LNCAP (cell line): Measurements from ENCODE around the gene RNF144A.

Experiments used
- TF ChIP-seq, protein P1 (sequence below): fragments of 450-650 bp; IDR thresholded peaks from 2 replicates; pipeline ENCODE4 v1.5.1; 2017; ENCODE audit warnings: mild to moderate bottlenecking

RNF144A gene

DNA sequence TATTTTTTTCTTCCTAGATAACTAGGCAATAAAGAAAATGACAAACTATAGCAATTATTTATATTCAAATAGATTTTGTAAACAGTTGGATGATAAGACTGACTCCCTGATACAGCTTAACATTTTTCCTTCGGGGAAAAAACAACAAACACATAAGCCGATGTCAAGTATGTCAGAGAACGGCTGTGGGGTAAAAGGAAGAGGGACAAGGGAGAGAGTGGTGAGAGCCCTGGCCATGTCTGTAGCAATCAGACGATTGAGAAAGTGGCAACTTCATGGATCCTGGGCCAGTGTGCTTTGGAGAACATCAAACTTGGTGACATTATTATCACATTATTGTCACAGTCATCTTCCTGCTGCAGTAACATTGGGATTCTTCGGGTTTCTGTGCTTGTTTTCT is 65.2 kb downstream of the RNF144A start:
- TF ChIP-seq, protein P1, sequence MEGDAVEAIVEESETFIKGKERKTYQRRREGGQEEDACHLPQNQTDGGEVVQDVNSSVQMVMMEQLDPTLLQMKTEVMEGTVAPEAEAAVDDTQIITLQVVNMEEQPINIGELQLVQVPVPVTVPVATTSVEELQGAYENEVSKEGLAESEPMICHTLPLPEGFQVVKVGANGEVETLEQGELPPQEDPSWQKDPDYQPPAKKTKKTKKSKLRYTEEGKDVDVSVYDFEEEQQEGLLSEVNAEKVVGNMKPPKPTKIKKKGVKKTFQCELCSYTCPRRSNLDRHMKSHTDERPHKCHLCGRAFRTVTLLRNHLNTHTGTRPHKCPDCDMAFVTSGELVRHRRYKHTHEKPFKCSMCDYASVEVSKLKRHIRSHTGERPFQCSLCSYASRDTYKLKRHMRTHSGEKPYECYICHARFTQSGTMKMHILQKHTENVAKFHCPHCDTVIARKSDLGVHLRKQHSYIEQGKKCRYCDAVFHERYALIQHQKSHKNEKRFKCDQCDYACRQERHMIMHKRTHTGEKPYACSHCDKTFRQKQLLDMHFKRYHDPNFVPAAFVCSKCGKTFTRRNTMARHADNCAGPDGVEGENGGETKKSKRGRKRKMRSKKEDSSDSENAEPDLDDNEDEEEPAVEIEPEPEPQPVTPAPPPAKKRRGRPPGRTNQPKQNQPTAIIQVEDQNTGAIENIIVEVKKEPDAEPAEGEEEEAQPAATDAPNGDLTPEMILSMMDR, result no peak

DNA sequence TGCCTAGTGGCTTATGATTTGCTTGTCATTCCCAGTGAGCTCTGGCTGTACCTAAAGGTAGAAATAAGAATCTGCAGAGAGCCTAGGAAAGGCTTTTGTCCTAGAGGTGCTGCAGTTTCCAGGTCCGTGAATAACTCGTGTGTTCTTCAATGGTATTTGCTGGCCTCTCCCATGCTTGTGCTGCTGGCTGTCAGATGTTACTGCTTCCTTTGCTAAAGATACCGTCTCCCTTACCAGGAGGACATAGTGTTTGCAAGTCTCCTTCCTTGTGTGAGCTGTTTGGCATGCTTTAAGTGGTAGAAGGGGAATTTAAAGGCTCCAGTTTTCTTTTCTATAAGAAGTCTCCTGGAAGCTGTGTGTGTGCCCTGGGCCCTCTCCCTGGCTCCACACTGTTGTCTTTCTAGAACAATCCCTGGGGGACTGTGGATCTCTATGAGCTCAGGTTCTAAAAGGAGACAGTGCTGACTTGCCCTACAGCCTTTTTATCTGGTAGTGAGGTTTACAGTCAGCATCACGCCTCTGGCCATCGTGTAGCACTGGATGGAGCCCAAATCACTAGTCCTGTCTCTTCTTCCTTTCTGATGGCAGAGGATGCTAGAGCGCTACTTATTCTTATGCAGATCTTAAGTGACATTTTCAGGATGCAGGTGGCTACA is 65.8 kb downstream of the RNF144A start:
- TF ChIP-seq, protein P1, result no peak

- TF ChIP-seq, protein P1, result no peak
Measured at GRCh38 chr2:6986301-6986911, 69.2 kb downstream of the RNF144A start.

- TF ChIP-seq, protein P1, result no peak
Measured at GRCh38 chr2:6986912-6987361, 69.7 kb downstream of the RNF144A start.

- TF ChIP-seq, protein P1, result no peak
Measured at GRCh38 chr2:6990871-6991270, 73.7 kb downstream of the RNF144A start.

DNA sequence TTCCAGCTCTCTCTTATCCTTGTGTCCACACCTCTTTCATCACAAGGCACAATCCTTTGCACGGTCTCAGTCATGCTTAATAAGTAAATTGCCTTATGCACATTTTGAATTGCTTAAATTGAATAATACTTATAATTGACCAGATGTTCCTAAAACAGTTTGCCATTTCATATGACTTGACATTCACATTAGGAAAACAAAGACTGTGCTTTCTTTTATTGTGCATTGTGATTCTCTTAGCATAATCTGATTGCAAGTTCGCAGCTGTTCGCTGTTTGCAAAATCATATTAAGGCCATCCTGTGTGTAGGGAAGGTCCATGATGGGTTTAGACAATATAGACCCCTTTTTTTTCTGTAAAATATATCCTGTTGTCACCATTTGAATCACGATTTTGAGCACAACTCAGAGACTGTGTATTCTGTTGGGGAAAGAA is 75.6 kb downstream of the RNF144A start:
- TF ChIP-seq, protein P1, result no peak

- TF ChIP-seq, protein P1, result no peak
Measured at GRCh38 chr2:6993229-6993640, 76.0 kb downstream of the RNF144A start.
